Measurements from ENCODE around the gene WIPI1. TPM values are rescaled to one million over a fixed set of nuclear protein-coding genes. Genes with fewer than 3 reads are reported as not detected.

The WIPI1 gene
- total RNA-seq, 1 donor from 2014 or later = 89.9 TPM

DNA sequence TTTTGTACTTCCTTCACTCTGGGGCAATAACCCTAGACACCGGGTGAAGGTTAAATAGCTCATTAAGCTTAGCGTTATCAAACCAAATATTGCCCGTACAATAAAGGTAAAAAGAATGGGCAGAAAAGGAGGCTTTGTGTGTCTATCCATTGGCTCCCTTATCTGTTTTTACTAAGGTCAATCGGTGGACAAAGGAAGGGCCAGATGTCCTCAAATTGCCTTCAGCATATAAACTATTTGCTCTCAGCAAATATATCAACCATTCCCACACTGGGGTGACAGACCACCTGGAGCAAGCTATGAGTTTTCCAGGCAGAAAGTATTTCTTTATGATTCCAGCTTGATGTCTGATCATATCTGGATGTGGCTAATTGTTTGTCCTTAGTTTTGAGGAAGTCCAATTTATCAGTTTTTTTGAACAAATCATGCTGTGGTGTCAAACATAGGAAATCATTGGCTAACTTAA lies 25.3 kb upstream of the WIPI1 start:
- intact Hi-C loops (cut with micrococcal nuclease) = no loop called here
- H3K4me1 ChIP-seq = peaks cover 8% of the 10 kb centered on the region
- TF ChIP-seq, protein P1, sequence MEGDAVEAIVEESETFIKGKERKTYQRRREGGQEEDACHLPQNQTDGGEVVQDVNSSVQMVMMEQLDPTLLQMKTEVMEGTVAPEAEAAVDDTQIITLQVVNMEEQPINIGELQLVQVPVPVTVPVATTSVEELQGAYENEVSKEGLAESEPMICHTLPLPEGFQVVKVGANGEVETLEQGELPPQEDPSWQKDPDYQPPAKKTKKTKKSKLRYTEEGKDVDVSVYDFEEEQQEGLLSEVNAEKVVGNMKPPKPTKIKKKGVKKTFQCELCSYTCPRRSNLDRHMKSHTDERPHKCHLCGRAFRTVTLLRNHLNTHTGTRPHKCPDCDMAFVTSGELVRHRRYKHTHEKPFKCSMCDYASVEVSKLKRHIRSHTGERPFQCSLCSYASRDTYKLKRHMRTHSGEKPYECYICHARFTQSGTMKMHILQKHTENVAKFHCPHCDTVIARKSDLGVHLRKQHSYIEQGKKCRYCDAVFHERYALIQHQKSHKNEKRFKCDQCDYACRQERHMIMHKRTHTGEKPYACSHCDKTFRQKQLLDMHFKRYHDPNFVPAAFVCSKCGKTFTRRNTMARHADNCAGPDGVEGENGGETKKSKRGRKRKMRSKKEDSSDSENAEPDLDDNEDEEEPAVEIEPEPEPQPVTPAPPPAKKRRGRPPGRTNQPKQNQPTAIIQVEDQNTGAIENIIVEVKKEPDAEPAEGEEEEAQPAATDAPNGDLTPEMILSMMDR (IDR thresholded peaks at IDR 0.05; ENCODE audit: borderline replicate concordance) = no peak
- DNase-seq = no peak
- H3K27ac ChIP-seq (replicated peaks) = no peak overlapping the region
- H3K9me3 ChIP-seq (replicated peaks) = peaks cover 3% of the 10 kb centered on the region
- H3K27me3 ChIP-seq (ENCODE audit: low read depth) = no peaks in the 10 kb centered on the region
- H3K36me3 ChIP-seq = no peaks in the 10 kb centered on the region
- no peak overlapping the region for H3K4me3 ChIP-seq

DNA sequence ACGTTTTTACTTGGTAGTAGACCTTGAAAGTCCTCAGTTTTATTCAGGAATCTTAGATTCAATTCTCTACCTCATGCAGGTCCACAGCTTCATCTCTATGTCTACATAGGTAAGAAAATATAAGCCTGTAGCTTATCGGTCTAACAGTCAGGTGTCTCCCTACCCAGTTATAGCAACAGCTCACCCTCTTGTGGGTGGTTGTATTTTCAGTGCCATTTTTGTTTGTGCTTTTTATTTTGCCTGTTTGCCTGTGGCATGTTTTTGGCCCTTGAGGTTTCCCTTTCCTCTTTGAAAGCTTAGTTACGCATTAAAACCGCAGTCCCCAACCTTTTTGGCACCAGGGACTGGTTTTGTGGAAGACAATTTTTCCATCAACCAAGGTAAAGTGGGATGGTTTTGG lies 23.6 kb upstream of the WIPI1 start:
- H3K4me1 ChIP-seq = peaks cover 7% of the 10 kb centered on the region
- intact Hi-C loops (cut with micrococcal nuclease) = no loop called here
- no peaks in the 10 kb centered on the region for H3K27me3 ChIP-seq (ENCODE audit: low read depth)
- no peak overlapping the region for H3K27ac ChIP-seq (replicated peaks)
- no peak overlapping the region for H3K4me3 ChIP-seq
- no peaks in the 10 kb centered on the region for H3K36me3 ChIP-seq
- peaks cover 3% of the 10 kb centered on the region for H3K9me3 ChIP-seq (replicated peaks)
- no peak for DNase-seq
- TF ChIP-seq, protein P1 (IDR thresholded peaks at IDR 0.05; ENCODE audit: borderline replicate concordance) = no peak

DNA sequence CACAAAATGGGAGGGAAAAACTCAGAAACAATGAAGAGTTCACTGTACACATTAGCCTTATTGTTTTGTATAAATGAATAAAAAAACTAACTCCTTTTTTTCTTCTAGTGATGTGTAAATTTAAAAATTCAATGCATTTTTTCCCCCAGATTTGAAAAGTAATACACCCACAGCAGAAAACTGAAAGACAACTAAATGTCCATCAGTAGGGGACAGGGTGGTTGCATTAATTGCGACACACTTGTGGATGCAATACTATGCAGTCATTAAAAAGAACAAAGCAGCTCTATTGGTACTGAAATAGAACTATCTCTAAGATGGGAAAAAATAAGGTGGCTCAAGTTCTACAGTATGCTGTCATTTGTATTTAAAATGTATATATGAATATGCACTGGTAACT lies 13.7 kb upstream of the WIPI1 start:
- TF ChIP-seq, protein P1 (IDR thresholded peaks at IDR 0.05; ENCODE audit: borderline replicate concordance) = no peak
- Histone ChIP-seq H3K27me3 (ENCODE audit: low read depth) (no peaks in the 10 kb centered on the region), H3K9me3 (replicated peaks) (peaks cover 9% of the 10 kb centered on the region), H3K4me1 (peaks cover 35% of the 10 kb centered on the region), H3K36me3 (no peaks in the 10 kb centered on the region), H3K4me3 (no peak overlapping the region), H3K27ac (replicated peaks) (peak overlapping the region; percentile 94)
- intact Hi-C loops (cut with micrococcal nuclease) = no loop called here
- DNase-seq = no peak

DNA sequence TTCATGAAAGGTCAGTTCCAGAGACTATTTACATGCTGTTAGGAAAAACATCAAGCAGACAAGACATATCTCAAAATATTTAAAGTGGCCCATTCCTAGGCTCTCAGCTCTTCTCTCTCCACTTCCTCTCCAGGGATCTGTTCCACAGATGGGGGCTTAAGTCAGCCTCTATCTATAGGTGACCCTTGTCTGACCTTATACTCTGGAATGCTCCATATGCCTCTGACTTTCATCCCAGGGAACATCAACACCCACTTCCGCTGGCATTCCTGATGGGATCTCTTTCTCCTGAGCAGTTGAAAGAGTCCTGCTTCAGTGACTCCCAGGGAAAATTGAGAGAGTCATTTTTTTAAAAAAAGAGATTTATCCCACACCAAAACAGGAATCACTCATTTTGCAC lies 11.5 kb upstream of the WIPI1 start:
- no peak overlapping the region for H3K4me3 ChIP-seq
- H3K27ac ChIP-seq (replicated peaks) = peak overlapping the region; percentile 94
- H3K27me3 ChIP-seq (ENCODE audit: low read depth) = no peaks in the 10 kb centered on the region
- TF ChIP-seq, protein P1 (IDR thresholded peaks at IDR 0.05; ENCODE audit: borderline replicate concordance) = no peak
- no peak for DNase-seq
- no peaks in the 10 kb centered on the region for H3K36me3 ChIP-seq
- intact Hi-C loops (cut with micrococcal nuclease) = no loop called here
- peaks cover 26% of the 10 kb centered on the region for H3K4me1 ChIP-seq
- peaks cover 9% of the 10 kb centered on the region for H3K9me3 ChIP-seq (replicated peaks)

- no peak overlapping the region for H3K4me3 ChIP-seq
- TF ChIP-seq, protein P1 (IDR thresholded peaks at IDR 0.05; ENCODE audit: borderline replicate concordance) = no peak
- intact Hi-C loops (cut with micrococcal nuclease) = no loop called here
- no peaks in the 10 kb centered on the region for H3K36me3 ChIP-seq
- peaks cover 23% of the 10 kb centered on the region for H3K4me1 ChIP-seq
- peak overlapping the region; percentile 94 for H3K27ac ChIP-seq (replicated peaks)
- no peaks in the 10 kb centered on the region for H3K27me3 ChIP-seq (ENCODE audit: low read depth)
- peaks cover 9% of the 10 kb centered on the region for H3K9me3 ChIP-seq (replicated peaks)
- DNase-seq = no peak
Measured at GRCh38 chr17:68468334-68468733, 11.0 kb upstream of the WIPI1 start.
